Parathyroid adenoma (tissue), 2 donors: Measurements from ENCODE around the gene CARF.
"Not testable (repeated sequence)": the region's sequence is repeated elsewhere in the genome, so short reads cannot be mapped to it uniquely, and the experiment has no call there.

ENCODE experiments used
- H2AFZ ChIP-seq: fragments of 300-600 bp; sonication (generic); one replicate; pipeline ENCODE4 v1.7.0; 2017; ENCODE audit warnings: antibody characterized with exemption, mild to moderate bottlenecking
- H3K27ac ChIP-seq: fragments of 300-600 bp; sonication (generic); one replicate; pipeline ENCODE4 v1.7.0; 2017
- H3K27me3 ChIP-seq: fragments of 300-600 bp; sonication (generic); one replicate; pipeline ENCODE4 v1.7.0; 2017; ENCODE audit warnings: low read length; ENCODE audit not compliant: control insufficient read depth, insufficient read depth
- H3K36me3 ChIP-seq: fragments of 300-600 bp; sonication (generic); one replicate; pipeline ENCODE4 v1.7.0; 2017; ENCODE audit warnings: low read length; ENCODE audit not compliant: control insufficient read depth, insufficient read depth
- H3K4me1 ChIP-seq: fragments of 300-600 bp; sonication (generic); one replicate; pipeline ENCODE4 v1.7.0; 2017; ENCODE audit warnings: control low read depth
- H3K4me2 ChIP-seq: fragments of 300-600 bp; sonication (generic); one replicate; pipeline ENCODE4 v1.7.0; 2017; ENCODE audit warnings: low read length
- H3K4me3 ChIP-seq: fragments of 300-600 bp; sonication (generic); one replicate; pipeline ENCODE4 v1.7.0; 2017; ENCODE audit warnings: low read depth, low read length
- H3K79me2 ChIP-seq: fragments of 300-600 bp; sonication (generic); one replicate; pipeline ENCODE4 v1.7.0; 2017; ENCODE audit warnings: control low read depth
- H3K9ac ChIP-seq: fragments of 300-600 bp; sonication (generic); one replicate; pipeline ENCODE4 v1.7.0; 2017; ENCODE audit warnings: mild to moderate bottlenecking
- H3K9me3 ChIP-seq: fragments of 300-600 bp; sonication (generic); one replicate; pipeline ENCODE4 v1.7.0; 2017; ENCODE audit warnings: low read length; ENCODE audit not compliant: control insufficient read depth
- TF ChIP-seq, protein P1 (sequence below): fragments of 300-600 bp; sonication (generic); IDR thresholded peaks from one replicate; pipeline ENCODE4 v1.7.0; 2017; ENCODE audit warnings: antibody characterized with exemption, mild to moderate bottlenecking
- donor health status: primary hyperparathyroidism.

The CARF gene

DNA sequence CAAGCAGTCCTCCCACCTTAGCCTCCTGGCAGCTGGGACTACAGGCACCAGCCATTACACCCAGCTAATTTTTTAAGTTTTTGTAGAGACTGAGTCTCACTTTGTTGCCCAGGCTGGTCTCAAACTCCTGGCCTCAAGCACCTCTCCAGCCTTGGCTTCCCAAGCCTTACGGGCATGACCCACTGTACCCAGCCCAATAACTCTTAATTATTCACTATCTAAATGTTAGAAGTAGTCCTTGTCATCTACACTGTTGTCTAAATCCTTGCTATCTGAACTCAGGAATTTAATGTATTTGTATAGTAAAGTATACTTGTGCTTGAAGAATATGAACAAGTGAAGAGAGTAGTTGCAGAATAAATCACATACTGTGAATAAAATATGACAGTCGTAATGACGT, 64.7 kb downstream of the CARF start:
- no peak overlapping the region for H3K27ac ChIP-seq
- no peak overlapping the region for H2AFZ ChIP-seq
- no peak overlapping the region for H3K9ac ChIP-seq
- no peaks in the 10 kb centered on the region for H3K9me3 ChIP-seq
- H3K27me3 ChIP-seq, result no peaks in the 10 kb centered on the region
- H3K36me3 ChIP-seq, result no peaks in the 10 kb centered on the region
- no peaks in the 10 kb centered on the region for H3K79me2 ChIP-seq
- no peak overlapping the region for H3K4me2 ChIP-seq
- TF ChIP-seq, protein P1, sequence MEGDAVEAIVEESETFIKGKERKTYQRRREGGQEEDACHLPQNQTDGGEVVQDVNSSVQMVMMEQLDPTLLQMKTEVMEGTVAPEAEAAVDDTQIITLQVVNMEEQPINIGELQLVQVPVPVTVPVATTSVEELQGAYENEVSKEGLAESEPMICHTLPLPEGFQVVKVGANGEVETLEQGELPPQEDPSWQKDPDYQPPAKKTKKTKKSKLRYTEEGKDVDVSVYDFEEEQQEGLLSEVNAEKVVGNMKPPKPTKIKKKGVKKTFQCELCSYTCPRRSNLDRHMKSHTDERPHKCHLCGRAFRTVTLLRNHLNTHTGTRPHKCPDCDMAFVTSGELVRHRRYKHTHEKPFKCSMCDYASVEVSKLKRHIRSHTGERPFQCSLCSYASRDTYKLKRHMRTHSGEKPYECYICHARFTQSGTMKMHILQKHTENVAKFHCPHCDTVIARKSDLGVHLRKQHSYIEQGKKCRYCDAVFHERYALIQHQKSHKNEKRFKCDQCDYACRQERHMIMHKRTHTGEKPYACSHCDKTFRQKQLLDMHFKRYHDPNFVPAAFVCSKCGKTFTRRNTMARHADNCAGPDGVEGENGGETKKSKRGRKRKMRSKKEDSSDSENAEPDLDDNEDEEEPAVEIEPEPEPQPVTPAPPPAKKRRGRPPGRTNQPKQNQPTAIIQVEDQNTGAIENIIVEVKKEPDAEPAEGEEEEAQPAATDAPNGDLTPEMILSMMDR, result no peak
- H3K4me1 ChIP-seq, result no peaks in the 10 kb centered on the region
- no peak overlapping the region for H3K4me3 ChIP-seq

DNA sequence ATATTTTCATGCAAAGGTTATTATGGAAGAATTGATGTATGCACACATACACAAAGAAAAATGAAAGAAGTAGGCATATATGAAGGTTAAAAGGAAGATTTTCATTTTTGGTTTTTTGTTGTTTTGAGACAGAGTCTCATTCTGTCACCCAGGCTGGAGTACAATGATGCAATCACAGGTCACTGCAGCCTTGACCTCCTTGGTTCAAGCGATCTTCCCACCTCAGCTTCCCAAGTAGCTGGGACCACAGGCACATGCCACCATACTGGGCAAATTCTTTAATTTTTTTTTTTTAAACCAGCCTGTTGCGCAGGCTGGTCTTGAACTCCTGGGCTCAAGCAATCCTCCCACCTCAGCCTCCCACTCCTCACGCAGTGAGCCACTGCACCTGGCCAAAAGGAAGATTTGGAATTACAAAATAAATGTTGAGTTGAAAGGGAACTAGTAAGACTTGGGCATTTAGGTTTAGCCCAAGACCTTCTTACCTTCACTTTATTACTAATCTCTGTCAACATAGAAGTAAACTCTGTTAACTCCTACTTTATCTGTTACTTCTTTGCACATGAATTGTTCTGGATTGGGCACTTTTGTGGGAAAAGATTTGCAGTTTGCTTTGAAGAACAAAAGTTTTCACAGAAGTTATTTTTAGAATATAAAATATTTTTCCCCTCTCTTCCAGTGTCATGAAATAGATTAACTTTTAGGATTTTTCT, 70.9 kb downstream of the CARF start:
- TF ChIP-seq, protein P1, result no peak
- H3K4me2 ChIP-seq, result no peak overlapping the region
- no peaks in the 10 kb centered on the region for H3K79me2 ChIP-seq
- H3K4me1 ChIP-seq, result no peaks in the 10 kb centered on the region
- no peaks in the 10 kb centered on the region for H3K27me3 ChIP-seq
- no peak overlapping the region for H2AFZ ChIP-seq
- H3K27ac ChIP-seq, result no peak overlapping the region
- H3K9ac ChIP-seq, result no peak overlapping the region
- no peak overlapping the region for H3K4me3 ChIP-seq
- H3K9me3 ChIP-seq, result no peaks in the 10 kb centered on the region
- H3K36me3 ChIP-seq, result no peaks in the 10 kb centered on the region

DNA sequence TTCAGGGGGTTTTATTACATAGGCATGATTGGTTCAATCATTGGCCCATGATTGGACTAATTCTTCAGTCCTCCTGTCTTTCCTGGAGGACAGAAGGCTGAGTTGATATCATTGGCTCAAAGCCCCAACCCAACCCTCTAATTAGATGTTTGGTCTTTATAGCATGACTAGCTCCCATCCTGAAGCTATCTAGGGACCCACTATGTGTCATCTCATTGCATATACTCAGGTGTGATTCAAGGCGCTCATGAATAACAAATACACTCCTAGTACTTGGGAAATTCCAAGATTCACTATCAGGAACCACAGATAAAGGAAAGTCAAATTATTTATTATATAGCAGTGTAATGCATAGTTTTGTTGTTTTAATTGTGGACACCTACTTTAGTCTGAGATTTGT, 77.7 kb downstream of the CARF start:
- H3K9ac ChIP-seq, result no peak overlapping the region
- no peaks in the 10 kb centered on the region for H3K4me1 ChIP-seq
- H3K79me2 ChIP-seq, result no peaks in the 10 kb centered on the region
- no peaks in the 10 kb centered on the region for H3K9me3 ChIP-seq
- no peak overlapping the region for H3K4me2 ChIP-seq
- H3K27me3 ChIP-seq, result no peaks in the 10 kb centered on the region
- no peak overlapping the region for H2AFZ ChIP-seq
- TF ChIP-seq, protein P1, result no peak
- no peaks in the 10 kb centered on the region for H3K36me3 ChIP-seq
- H3K27ac ChIP-seq, result no peak overlapping the region
- H3K4me3 ChIP-seq, result no peak overlapping the region

DNA sequence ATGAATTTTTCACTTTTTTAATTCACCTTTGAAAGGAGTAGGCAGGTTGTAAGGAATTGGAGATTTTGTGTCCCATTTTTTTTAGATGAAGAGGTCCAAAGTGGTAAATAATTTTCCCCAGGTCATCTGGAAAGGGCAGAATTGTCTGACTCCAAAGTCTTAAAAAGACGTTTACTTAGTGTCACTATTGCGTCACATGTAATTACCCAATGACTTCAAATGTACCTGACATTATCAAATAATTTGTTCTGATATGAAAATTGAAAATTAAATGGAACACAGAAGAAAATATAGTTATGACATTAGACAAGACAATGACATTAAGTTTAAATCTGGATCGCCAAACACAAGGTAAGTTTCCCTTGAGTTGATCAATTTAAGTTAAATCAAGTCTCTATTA, 78.4 kb downstream of the CARF start:
- Histone ChIP-seq H3K36me3 (no peaks in the 10 kb centered on the region), H3K4me1 (no peaks in the 10 kb centered on the region), H3K9me3 (no peaks in the 10 kb centered on the region), H3K79me2 (no peaks in the 10 kb centered on the region), H3K4me3 (no peak overlapping the region), H3K27ac (no peak overlapping the region), H2AFZ (no peak overlapping the region), H3K27me3 (no peaks in the 10 kb centered on the region), H3K4me2 (no peak overlapping the region), H3K9ac (no peak overlapping the region)
- TF ChIP-seq, protein P1, result no peak

DNA sequence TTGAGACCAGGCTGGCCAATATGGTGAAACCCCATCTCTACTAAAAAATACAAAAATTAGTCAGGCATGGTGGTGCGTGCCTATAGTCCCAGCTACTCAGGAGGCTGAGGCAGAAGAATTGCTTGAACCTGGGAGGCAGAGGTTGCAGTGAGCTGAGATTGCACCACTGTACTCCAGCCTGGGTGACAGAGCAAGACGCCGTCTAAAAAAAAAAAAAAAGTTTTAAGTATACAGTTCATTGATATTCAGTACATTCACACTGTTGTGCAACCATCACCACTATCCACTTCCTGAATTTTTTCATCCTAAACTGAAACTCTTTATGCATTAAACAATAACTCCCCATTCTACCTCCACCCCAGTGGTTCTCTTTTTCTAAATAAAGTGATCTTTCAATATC, 85.0 kb downstream of the CARF start:
- not testable (repeated sequence) for H3K27ac ChIP-seq, H3K9ac ChIP-seq, H2AFZ ChIP-seq, H3K9me3 ChIP-seq, H3K36me3 ChIP-seq, H3K79me2 ChIP-seq, H3K4me2 ChIP-seq, H3K4me1 ChIP-seq, H3K27me3 ChIP-seq, H3K4me3 ChIP-seq
